Esophagus muscularis mucosa (tissue), 4 donors: Measurements from ENCODE around the gene HSPA12B. TPM values are rescaled to one million over a fixed set of nuclear protein-coding genes. Genes with fewer than 3 reads are reported as not detected.

ENCODE experiments used
- DNase-seq: peaks from one replicate; pipeline ENCODE4 v3.0.0-alpha.2; 2017; ENCODE audit errors: extremely low spot score
- H3K27ac ChIP-seq, 4 donors: fragments of 200-600 bp; sonication (generic); replicated peaks in 1 of 4; 1 replicate in 3 of 4; 2 replicates in 1 of 4; pipeline ENCODE4 v1.5.1; 2016 to 2019; ENCODE audit warnings: mild to moderate bottlenecking in 1 of 4
- H3K27me3 ChIP-seq, 4 donors: fragments of 200-600 bp; sonication (generic); one replicate each; pipeline versions ENCODE4 v1.5.1 to v1.6.0; 2016 to 2019
- H3K36me3 ChIP-seq, 4 donors: fragments of 200-600 bp; sonication (generic); one replicate each; pipeline ENCODE4 v1.5.1; 2016 to 2019
- H3K4me1 ChIP-seq, 4 donors: fragments of 200-600 bp; sonication (generic); one replicate each; pipeline ENCODE4 v1.5.1; 2016 to 2019
- H3K4me3 ChIP-seq, 4 donors: fragments of 200-600 bp; sonication (generic); 1 replicate in 2 of 4; 2 replicates in 2 of 4; pipeline ENCODE4 v1.5.1; 2016 to 2019; ENCODE audit warnings: mild to moderate bottlenecking in 4 of 4, moderate library complexity in 1 of 4
- H3K9me3 ChIP-seq, 4 donors: fragments of 200-600 bp; sonication (generic); 1 replicate in 3 of 4; 2 replicates in 1 of 4; pipeline ENCODE4 v1.5.1; 2016 to 2019
- EP300 ChIP-seq: sonication (generic); formaldehyde crosslinking; IDR thresholded peaks from one replicate; pipeline ENCODE4 v1.6.1; 2017; ENCODE audit warnings: antibody characterized with exemption
- POLR2A ChIP-seq: fragments of 450-650 bp; IDR thresholded peaks from one replicate; pipeline ENCODE4 v1.6.1; 2017; ENCODE audit warnings: antibody characterized with exemption, moderate library complexity, mild to moderate bottlenecking, low read depth
- POLR2AphosphoS5 ChIP-seq, 2 donors: sonication (generic); formaldehyde crosslinking; IDR thresholded peaks; one replicate each; pipeline ENCODE4 v1.6.1; 2017; ENCODE audit warnings: antibody characterized with exemption in 2 of 2
- WGBS: methylation state at CpG from one replicate; pipeline ENCODE4 v1.1.5; 2018; 5-methylcytosine and 5-hydroxymethylcytosine counted together
- intact Hi-C: fragments of 100-400 bp; cut with DNase I; formaldehyde crosslinking; loops from one replicate; pipeline ENCODE4 v1.15.1; 2023
- total RNA-seq, 4 donors: library from RNA; depleted of rRNA; stranded (reverse); fragments of >200 nt; gene quantifications; one replicate each; pipeline versions ENCODE4 v1.1.0 to v1.2.1, GENCODE V29; 2016
- TF ChIP-seq, protein P1 (sequence below), 3 experiments: fragments of 200-600 bp in 2 of 3; fragments of 450-650 bp in 1 of 3; sonication (generic) in 2 of 3; IDR thresholded peaks; one replicate each; pipeline ENCODE4 v1.5.1; 2017 to 2019; ENCODE audit warnings: antibody characterized with exemption in 3 of 3, mild to moderate bottlenecking in 2 of 3, moderate library complexity in 1 of 3

The HSPA12B gene
- total RNA-seq, 4 donors from 2014 or later, result 8.9 to 22.2 (median 16.4) TPM

DNA sequence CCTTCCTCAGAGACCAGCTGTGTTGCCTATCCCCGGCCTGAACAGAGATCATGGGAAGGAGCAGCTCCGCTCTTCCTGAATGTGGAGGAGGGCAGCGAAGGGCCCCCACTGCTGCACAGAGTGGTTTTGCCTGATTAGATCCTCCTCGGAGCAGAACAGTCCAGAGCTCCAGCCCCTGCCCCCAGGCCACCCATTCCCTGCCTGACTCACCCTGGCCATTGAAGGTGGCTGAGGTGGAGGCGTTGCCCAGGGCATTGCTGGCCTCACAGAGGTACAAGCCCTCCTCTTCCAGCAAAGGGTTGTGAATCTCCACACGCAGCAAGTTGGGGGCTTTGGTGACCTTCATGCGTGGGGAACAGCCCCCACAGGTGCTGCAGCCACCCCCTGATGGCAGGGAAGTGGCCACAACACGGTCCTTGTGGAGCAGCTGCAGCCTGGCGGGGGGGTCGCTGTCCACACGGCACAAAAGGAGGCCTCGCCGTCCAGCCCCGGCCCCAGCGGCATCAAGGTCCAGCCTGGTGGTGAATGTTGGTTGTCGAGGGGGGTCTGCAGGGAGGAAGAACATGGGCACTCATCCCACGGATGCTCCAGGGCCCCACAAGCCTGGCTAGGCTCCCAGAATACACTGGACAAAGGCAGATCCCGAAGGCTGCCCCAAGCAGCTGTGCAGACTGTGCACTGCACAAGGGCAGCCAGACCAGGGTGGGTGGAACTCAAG is 34.7 kb upstream of the HSPA12B start:
- Histone ChIP-seq H3K9me3 (peaks cover 0 to 8% (median 3%) of the 10 kb centered on the region in 4 donors), H3K27ac (no peak overlapping the region), H3K4me1 (no peaks in the 10 kb centered on the region), H3K4me3 (no peak overlapping the region), H3K36me3 (no peaks in the 10 kb centered on the region), H3K27me3 (no peaks in the 10 kb centered on the region)
- no peak for TF ChIP-seq EP300
- TF ChIP-seq POLR2A, result no peak
- TF ChIP-seq POLR2AphosphoS5 (IDR thresholded peaks at IDR 0.05), result no peak
- TF ChIP-seq, protein P1, sequence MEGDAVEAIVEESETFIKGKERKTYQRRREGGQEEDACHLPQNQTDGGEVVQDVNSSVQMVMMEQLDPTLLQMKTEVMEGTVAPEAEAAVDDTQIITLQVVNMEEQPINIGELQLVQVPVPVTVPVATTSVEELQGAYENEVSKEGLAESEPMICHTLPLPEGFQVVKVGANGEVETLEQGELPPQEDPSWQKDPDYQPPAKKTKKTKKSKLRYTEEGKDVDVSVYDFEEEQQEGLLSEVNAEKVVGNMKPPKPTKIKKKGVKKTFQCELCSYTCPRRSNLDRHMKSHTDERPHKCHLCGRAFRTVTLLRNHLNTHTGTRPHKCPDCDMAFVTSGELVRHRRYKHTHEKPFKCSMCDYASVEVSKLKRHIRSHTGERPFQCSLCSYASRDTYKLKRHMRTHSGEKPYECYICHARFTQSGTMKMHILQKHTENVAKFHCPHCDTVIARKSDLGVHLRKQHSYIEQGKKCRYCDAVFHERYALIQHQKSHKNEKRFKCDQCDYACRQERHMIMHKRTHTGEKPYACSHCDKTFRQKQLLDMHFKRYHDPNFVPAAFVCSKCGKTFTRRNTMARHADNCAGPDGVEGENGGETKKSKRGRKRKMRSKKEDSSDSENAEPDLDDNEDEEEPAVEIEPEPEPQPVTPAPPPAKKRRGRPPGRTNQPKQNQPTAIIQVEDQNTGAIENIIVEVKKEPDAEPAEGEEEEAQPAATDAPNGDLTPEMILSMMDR (IDR thresholded peaks at IDR 0.05), result no peak
- no peak for DNase-seq
- intact Hi-C loops, result no loop called here
- 88% methylated on average over 6 of the region's 18 CpGs for WGBS

DNA sequence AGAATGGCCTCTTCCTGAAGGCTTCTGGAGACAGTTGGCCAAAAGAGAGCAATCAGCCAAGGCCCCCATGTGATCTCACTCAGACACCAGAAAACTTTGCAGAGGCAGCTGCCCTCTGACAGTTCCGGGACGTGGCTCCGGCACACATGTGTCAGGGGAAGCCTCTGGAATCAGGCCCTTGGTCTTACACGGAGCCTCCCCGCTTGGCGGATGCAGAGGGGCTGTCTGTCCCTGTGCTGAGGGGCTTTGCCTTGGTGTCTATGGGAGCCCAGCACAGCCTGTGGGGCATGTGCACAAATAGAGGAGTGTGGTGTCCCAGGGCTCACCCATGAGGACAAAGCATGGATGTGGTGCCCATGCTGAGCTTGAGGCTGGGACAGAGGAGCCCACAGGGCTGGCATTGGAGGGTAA is 33.9 kb upstream of the HSPA12B start:
- intact Hi-C loops, result no loop called here
- DNase-seq, result no peak
- Histone ChIP-seq H3K36me3 (no peaks in the 10 kb centered on the region), H3K27ac (no peak overlapping the region), H3K27me3 (no peaks in the 10 kb centered on the region), H3K4me1 (no peaks in the 10 kb centered on the region), H3K4me3 (no peak overlapping the region), H3K9me3 (peaks cover 0 to 8% (median 3%) of the 10 kb centered on the region in 4 donors)
- WGBS, result 67% methylated on average over 3 of the region's 6 CpGs
- TF ChIP-seq, protein P1 (IDR thresholded peaks at IDR 0.05), result no peak
- TF ChIP-seq EP300 (no peak), POLR2AphosphoS5 (IDR thresholded peaks at IDR 0.05) (no peak), POLR2A (no peak)

DNA sequence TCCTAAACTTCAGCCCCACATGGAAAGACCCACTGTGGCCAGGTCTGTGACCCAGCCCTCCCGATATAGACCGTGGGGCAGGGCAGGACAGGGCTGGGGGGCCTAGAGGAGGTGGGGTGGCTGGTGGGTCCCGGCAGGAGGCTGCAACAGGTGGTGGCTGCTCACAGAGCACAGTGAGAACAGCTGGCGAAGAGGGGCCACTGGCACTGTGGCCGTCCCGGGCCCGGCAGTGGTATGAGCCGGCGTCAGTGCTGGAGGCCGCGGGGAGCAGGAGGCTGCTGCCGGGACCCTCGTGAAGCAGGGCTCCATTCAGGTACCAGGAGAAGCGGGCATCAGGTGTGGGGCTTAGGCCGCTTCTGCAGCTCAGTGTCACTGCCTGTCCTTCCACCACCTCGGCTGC is 33.4 kb upstream of the HSPA12B start:
- no peaks in the 10 kb centered on the region for H3K27me3 ChIP-seq
- H3K9me3 ChIP-seq, result peaks cover 0 to 8% (median 3%) of the 10 kb centered on the region in 4 donors
- DNase-seq, result no peak
- intact Hi-C loops, result no loop called here
- H3K36me3 ChIP-seq, result no peaks in the 10 kb centered on the region
- H3K4me3 ChIP-seq, result no peak overlapping the region
- 89% methylated on average over 11 of the region's 16 CpGs for WGBS
- no peaks in the 10 kb centered on the region for H3K4me1 ChIP-seq
- TF ChIP-seq, protein P1 (IDR thresholded peaks at IDR 0.05), result no peak
- TF ChIP-seq POLR2AphosphoS5 (IDR thresholded peaks at IDR 0.05) (no peak), POLR2A (no peak), EP300 (no peak)
- H3K27ac ChIP-seq, result no peak overlapping the region

DNA sequence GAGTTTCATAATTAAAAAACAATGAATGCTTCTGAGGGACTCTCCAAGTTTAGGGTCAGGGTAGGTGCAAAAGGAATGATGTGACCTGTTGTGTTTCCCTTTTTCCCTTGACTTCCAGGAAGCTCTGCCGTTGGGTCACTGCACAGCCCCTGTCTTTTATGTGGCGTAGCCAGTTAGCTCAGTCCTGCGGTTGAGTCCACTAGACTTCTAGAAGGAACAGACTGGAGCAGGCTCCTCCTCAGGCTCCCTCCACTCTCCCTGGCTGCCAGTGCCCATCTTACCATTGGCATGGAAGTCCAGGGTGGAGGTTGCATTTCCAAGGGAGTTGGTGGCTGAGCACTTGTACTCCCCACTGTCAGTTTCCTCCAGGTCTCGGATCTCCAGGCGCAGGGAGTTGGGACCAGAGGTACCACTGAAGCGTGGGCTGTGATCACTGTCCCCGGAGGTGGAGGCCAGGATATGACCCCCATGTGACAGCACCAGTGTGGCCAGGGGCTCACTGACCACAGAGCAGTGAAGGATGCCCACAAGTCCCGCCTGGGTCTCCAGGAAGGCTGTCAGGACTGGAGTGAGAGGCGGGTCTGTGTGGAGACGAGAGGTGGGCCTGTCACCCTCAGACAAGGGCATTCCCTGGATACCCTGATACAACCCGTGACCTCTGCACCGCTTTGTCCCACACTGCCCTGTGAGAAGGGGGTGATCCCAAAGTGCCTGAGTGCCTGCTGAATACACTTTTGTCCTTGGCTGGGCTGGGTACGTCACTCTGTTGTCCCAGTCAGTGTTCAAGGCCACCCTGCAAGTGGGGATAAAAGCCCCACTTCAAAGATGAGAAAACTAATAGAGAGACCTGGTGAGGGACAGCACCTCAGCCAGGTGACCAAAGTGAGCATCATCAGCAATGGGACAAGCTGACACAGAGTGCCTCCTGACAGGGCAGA is 31.2 kb upstream of the HSPA12B start:
- no peak overlapping the region for H3K27ac ChIP-seq

More for the DNA sequence above, 31.2 kb upstream of the HSPA12B start:
- Histone ChIP-seq H3K27me3 (no peaks in the 10 kb centered on the region), H3K9me3 (peaks cover 0 to 6% (median 2%) of the 10 kb centered on the region in 4 donors), H3K4me3 (no peak overlapping the region), H3K4me1 (no peaks in the 10 kb centered on the region), H3K36me3 (no peaks in the 10 kb centered on the region)
- WGBS, result 100% methylated on average over 6 of the region's 13 CpGs
- TF ChIP-seq POLR2A, result no peak
- no peak for TF ChIP-seq EP300
- TF ChIP-seq, protein P1 (IDR thresholded peaks at IDR 0.05), result no peak
- TF ChIP-seq POLR2AphosphoS5 (IDR thresholded peaks at IDR 0.05), result no peak
- intact Hi-C loops, result no loop called here
- DNase-seq, result no peak
